Measurements from ENCODE around the gene SYNPO2L.

GRCh38 chr10:73655257-73655989 is 406 bp downstream of the SYNPO2L start:
- TF ChIP-seq CTCF (IDR thresholded peaks at IDR 0.05 in 4 of 5, conservative IDR thresholded peaks at IDR 0.05 in 1 of 5) = no peak
- no peak for TF ChIP-seq POLR2A (IDR thresholded peaks at IDR 0.05)

Data from gastrocnemius medialis (tissue), 4 donors.